Measurements from ENCODE around the gene RNASE4.
"Not testable (repeated sequence)": the region's sequence is repeated elsewhere in the genome, so short reads cannot be mapped to it uniquely, and the experiment has no call there.

Gene RNASE4

GRCh38 chr14:20692116-20692751, 7.9 kb downstream of the RNASE4 start:
- CTCF ChIA-PET, result interaction anchor here (0.6 to 8.8 kb wide), 23 partner anchors 8 to 367 kb away, joined by 3 to 128 read pairs (median 7); no protein-coding TSS in a partner anchor
- no peak for DNase-seq (ENCODE audit: extremely low spot score)
- POLR2A ChIA-PET, result no interaction called here
- TF ChIP-seq, protein P1, sequence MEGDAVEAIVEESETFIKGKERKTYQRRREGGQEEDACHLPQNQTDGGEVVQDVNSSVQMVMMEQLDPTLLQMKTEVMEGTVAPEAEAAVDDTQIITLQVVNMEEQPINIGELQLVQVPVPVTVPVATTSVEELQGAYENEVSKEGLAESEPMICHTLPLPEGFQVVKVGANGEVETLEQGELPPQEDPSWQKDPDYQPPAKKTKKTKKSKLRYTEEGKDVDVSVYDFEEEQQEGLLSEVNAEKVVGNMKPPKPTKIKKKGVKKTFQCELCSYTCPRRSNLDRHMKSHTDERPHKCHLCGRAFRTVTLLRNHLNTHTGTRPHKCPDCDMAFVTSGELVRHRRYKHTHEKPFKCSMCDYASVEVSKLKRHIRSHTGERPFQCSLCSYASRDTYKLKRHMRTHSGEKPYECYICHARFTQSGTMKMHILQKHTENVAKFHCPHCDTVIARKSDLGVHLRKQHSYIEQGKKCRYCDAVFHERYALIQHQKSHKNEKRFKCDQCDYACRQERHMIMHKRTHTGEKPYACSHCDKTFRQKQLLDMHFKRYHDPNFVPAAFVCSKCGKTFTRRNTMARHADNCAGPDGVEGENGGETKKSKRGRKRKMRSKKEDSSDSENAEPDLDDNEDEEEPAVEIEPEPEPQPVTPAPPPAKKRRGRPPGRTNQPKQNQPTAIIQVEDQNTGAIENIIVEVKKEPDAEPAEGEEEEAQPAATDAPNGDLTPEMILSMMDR (IDR thresholded peaks at IDR 0.05; ENCODE audit: control extremely low read depth, extremely low read depth, low read depth, missing control alignments), result no peak

DNA sequence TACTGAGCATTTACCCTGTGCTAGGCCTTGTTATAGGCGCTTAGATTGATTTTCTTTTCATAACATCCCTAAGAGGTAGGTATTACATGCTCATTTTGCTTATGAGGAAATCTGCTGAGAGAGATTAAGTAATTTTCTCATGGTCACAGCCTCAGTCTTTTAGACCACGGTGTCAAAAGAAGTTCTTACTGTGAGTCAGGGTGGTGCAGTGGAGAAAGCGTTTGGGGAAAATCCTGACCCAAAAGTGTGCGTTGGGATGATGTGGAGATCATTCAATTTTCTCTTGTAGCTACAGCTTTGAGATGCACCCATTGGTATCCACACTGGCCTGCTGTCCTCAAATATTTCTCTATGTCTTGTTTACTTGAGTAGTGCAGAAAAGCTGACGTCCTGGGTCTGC, 12.4 kb downstream of the RNASE4 start:
- POLR2A ChIA-PET, result interaction anchor here (0.7 kb wide), 1 partner anchor 31 kb away, joined by 3 read pairs; no protein-coding TSS in a partner anchor
- DNase-seq (ENCODE audit: extremely low spot score), result no peak
- TF ChIP-seq, protein P1 (IDR thresholded peaks at IDR 0.05; ENCODE audit: control extremely low read depth, extremely low read depth, low read depth, missing control alignments), result no peak
- CTCF ChIA-PET, result interaction anchor here (0.7 to 8.8 kb wide), 31 partner anchors 8 to 318 kb away, joined by 3 to 128 read pairs (median 3); partner anchors contain the start of gene ANG

- CTCF ChIA-PET, result interaction anchor here (0.7 to 8.8 kb wide), 34 partner anchors 9 to 317 kb away, joined by 3 to 128 read pairs (median 4); partner anchors contain the start of gene ANG
- peak; percentile 61 for DNase-seq (ENCODE audit: extremely low spot score)
Measured at GRCh38 chr14:20697273-20698017, 13.1 kb downstream of the RNASE4 start.

GRCh38 chr14:20698018-20698329, 13.6 kb downstream of the RNASE4 start:
- POLR2A ChIA-PET, result no interaction called here
- CTCF ChIA-PET, result interaction anchor here (0.7 to 8.8 kb wide), 15 partner anchors 10 to 370 kb away, joined by 3 to 128 read pairs (median 4); partner anchors contain the start of gene RNASE4
- no peak for DNase-seq (ENCODE audit: extremely low spot score)
- TF ChIP-seq, protein P1 (IDR thresholded peaks at IDR 0.05; ENCODE audit: control extremely low read depth, extremely low read depth, low read depth, missing control alignments), result no peak

More at GRCh38 chr14:20697273-20698017, 13.1 kb downstream of the RNASE4 start:
- TF ChIP-seq, protein P1 (IDR thresholded peaks at IDR 0.05; ENCODE audit: control extremely low read depth, extremely low read depth, low read depth, missing control alignments), result peak; percentile 84
- POLR2A ChIA-PET, result no interaction called here

DNA sequence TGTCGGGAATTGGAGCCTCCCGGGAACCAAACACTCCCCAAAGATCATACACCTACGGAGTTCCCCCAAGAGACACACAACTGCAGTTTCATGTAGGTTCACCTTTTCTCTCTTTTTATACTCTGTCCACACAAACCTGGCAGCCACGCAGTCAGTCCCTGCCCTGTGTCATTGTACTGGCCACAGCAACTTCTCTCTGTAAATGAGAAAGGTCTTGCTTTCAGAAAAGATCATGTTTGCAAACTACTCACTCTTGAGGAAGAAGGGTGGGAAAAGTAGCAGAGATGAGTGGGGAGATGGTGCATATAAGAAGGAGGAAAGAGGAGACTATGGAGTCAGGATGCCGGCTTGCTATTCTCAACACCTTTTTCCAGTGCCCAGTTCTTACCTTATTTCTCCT, 14.6 kb downstream of the RNASE4 start:
- ChIA-PET CTCF (interaction anchor here (0.7 to 8.8 kb wide), 15 partner anchors 9 to 371 kb away, joined by 3 to 128 read pairs (median 4); partner anchors contain the start of gene RNASE4), POLR2A (no interaction called here)
- no peak for DNase-seq (ENCODE audit: extremely low spot score)

GRCh38 chr14:20699931-20700330, 15.6 kb downstream of the RNASE4 start:
- CTCF ChIA-PET, result interaction anchor here (0.7 to 2.9 kb wide), 9 partner anchors 8 to 273 kb away, joined by 3 to 15 read pairs (median 4); no protein-coding TSS in a partner anchor
- TF ChIP-seq, protein P1 (IDR thresholded peaks at IDR 0.05; ENCODE audit: control extremely low read depth, extremely low read depth, low read depth, missing control alignments), result no peak
- POLR2A ChIA-PET, result no interaction called here
- no peak for DNase-seq (ENCODE audit: extremely low spot score)

More for the DNA sequence above, 14.6 kb downstream of the RNASE4 start:
- TF ChIP-seq, protein P1 (IDR thresholded peaks at IDR 0.05; ENCODE audit: control extremely low read depth, extremely low read depth, low read depth, missing control alignments), result no peak

- POLR2A ChIA-PET; DNase-seq (ENCODE audit: extremely low spot score): not testable (repeated sequence)
- CTCF ChIA-PET, result interaction anchor here (1.0 to 2.9 kb wide), 4 partner anchors 9 to 158 kb away, joined by 3 to 15 read pairs (median 8); no protein-coding TSS in a partner anchor
Measured at GRCh38 chr14:20700965-20701364, 16.6 kb downstream of the RNASE4 start.
